Measurements from ENCODE around the gene STAMBP. TPM values are rescaled to one million over a fixed set of nuclear protein-coding genes. Genes with fewer than 3 reads are reported as not detected.

The STAMBP gene
- total RNA-seq, 2 experiments from 2014 or later, result 104 to 111 TPM

GRCh38 chr2:73822276-73822675 lies 6.5 kb upstream of the STAMBP start:
- Mint-ChIP-seq H3K36me3 (ENCODE audit: low read depth) (no peaks in the 10 kb centered on the region), H3K27me3 (peaks cover 3% of the 10 kb centered on the region), H3K4me3 (no peak overlapping the region), H3K27ac (peak overlapping the region; percentile 79), H3K9me3 (ENCODE audit: low read depth) (no peaks in the 10 kb centered on the region), H3K4me1 (peaks cover 34% of the 10 kb centered on the region)
- ChIA-PET POLR2A (interaction anchor here (0.7 kb wide), 1 partner anchor 77 kb away, joined by 3 read pairs; no protein-coding TSS in a partner anchor), CTCF (interaction anchor here (0.7 to 9.5 kb wide), 13 partner anchors 10 to 513 kb away, joined by 3 to 155 read pairs (median 4); partner anchors contain the start of genes BOLA3, MOB1A and TPRKB)
- intact Hi-C loops (cut with DNase I, micrococcal nuclease), result loop anchor here (10.0 kb wide), 5 partner anchors 323 to 573 kb away; partner anchors contain the start of genes ALMS1 (in 1 of the 2), BOLA3 (in 1 of the 2) and MOB1A (in 1 of the 2)
- DNase-seq (peak; percentile 36), ATAC-seq (peak; percentile 55)

GRCh38 chr2:73822991-73823390 lies 5.8 kb upstream of the STAMBP start:
- Mint-ChIP-seq H3K4me1 (peaks cover 41% of the 10 kb centered on the region), H3K27me3 (peaks cover 3% of the 10 kb centered on the region), H3K27ac (peak overlapping the region; percentile 68), H3K9me3 (ENCODE audit: low read depth) (no peaks in the 10 kb centered on the region), H3K36me3 (ENCODE audit: low read depth) (no peaks in the 10 kb centered on the region), H3K4me3 (no peak overlapping the region)
- ChIA-PET POLR2A (no interaction called here), CTCF (interaction anchor here (1.0 to 9.5 kb wide), 17 partner anchors 10 to 512 kb away, joined by 3 to 155 read pairs (median 4); partner anchors contain the start of genes BOLA3, MOB1A and TPRKB)
- intact Hi-C loops (cut with DNase I, micrococcal nuclease), result loop anchor here (10.0 kb wide), 5 partner anchors 322 to 572 kb away; partner anchors contain the start of genes ALMS1 (in 1 of the 2), BOLA3 (in 1 of the 2) and MOB1A (in 1 of the 2)
- no peak for ATAC-seq
- DNase-seq, result no peak

- POLR2A ChIA-PET, result no interaction called here
- Mint-ChIP-seq H3K27ac (peak overlapping the region; percentile 68), H3K4me3 (no peak overlapping the region), H3K4me1 (peaks cover 43% of the 10 kb centered on the region), H3K27me3 (peaks cover 3% of the 10 kb centered on the region), H3K9me3 (ENCODE audit: low read depth) (no peaks in the 10 kb centered on the region), H3K36me3 (ENCODE audit: low read depth) (no peaks in the 10 kb centered on the region)
- intact Hi-C loops (cut with DNase I, micrococcal nuclease), result loop anchor here (10.0 kb wide), 5 partner anchors 321 to 571 kb away; partner anchors contain the start of genes ALMS1 (in 1 of the 2), BOLA3 (in 1 of the 2) and MOB1A (in 1 of the 2)
- no peak for DNase-seq
- ATAC-seq, result no peak
- CTCF ChIA-PET, result interaction anchor here (0.7 to 9.5 kb wide), 46 partner anchors 10 to 764 kb away, joined by 3 to 155 read pairs (median 4); partner anchors contain the start of genes BOLA3, MOB1A, MOGS and TPRKB
Measured at GRCh38 chr2:73823416-73823815, 5.3 kb upstream of the STAMBP start.

GRCh38 chr2:73823916-73824523 lies 4.7 kb upstream of the STAMBP start:
- no peaks in the 10 kb centered on the region for H3K9me3 Mint-ChIP-seq (ENCODE audit: low read depth)
- H3K4me1 Mint-ChIP-seq, result peaks cover 47% of the 10 kb centered on the region
- peaks cover 3% of the 10 kb centered on the region for H3K27me3 Mint-ChIP-seq
- intact Hi-C loops (cut with DNase I, micrococcal nuclease), result loop anchor here (1.0 to 10.0 kb wide), 8 partner anchors 178 to 571 kb away; partner anchors contain the start of genes ALMS1 (in 1 of the 2), BOLA3 (in 1 of the 2) and MOB1A (in 1 of the 2)
- no peak overlapping the region for H3K27ac Mint-ChIP-seq
- H3K36me3 Mint-ChIP-seq (ENCODE audit: low read depth), result no peaks in the 10 kb centered on the region
- no peak overlapping the region for H3K4me3 Mint-ChIP-seq
- DNase-seq (peak; percentile 32), ATAC-seq (no peak)
- ChIA-PET POLR2A (interaction anchor here (0.6 kb wide), 1 partner anchor 625 kb away, joined by 3 read pairs; no protein-coding TSS in a partner anchor), CTCF (interaction anchor here (0.6 to 9.5 kb wide), 57 partner anchors 8 to 837 kb away, joined by 3 to 155 read pairs (median 4); partner anchors contain the start of genes BOLA3, DUSP11, MOB1A and MOGS)

- ChIA-PET CTCF (interaction anchor here (0.6 to 9.5 kb wide), 11 partner anchors 9 to 516 kb away, joined by 3 to 155 read pairs (median 4); partner anchors contain the start of gene BOLA3), POLR2A (no interaction called here)
- peaks cover 56% of the 10 kb centered on the region for H3K4me1 Mint-ChIP-seq
- H3K27ac Mint-ChIP-seq, result no peak overlapping the region
- no peaks in the 10 kb centered on the region for H3K9me3 Mint-ChIP-seq (ENCODE audit: low read depth)
- DNase-seq, result no peak
- H3K4me3 Mint-ChIP-seq, result no peak overlapping the region
- intact Hi-C loops (cut with DNase I, micrococcal nuclease), result loop anchor here (10.0 kb wide), 5 partner anchors 319 to 569 kb away; partner anchors contain the start of genes ALMS1 (in 1 of the 2), BOLA3 (in 1 of the 2) and MOB1A (in 1 of the 2)
- no peak for ATAC-seq
- peaks cover 3% of the 10 kb centered on the region for H3K27me3 Mint-ChIP-seq
- H3K36me3 Mint-ChIP-seq (ENCODE audit: low read depth), result peaks cover 5% of the 10 kb centered on the region
Measured at GRCh38 chr2:73825408-73825807, 3.4 kb upstream of the STAMBP start.

- no peak for DNase-seq
- ATAC-seq, result no peak
- Mint-ChIP-seq H3K36me3 (ENCODE audit: low read depth) (peaks cover 17% of the 10 kb centered on the region), H3K27ac (no peak overlapping the region), H3K9me3 (ENCODE audit: low read depth) (no peaks in the 10 kb centered on the region), H3K27me3 (no peaks in the 10 kb centered on the region), H3K4me3 (peak overlapping the region; percentile 1), H3K4me1 (peaks cover 53% of the 10 kb centered on the region)
- CTCF ChIA-PET, result interaction anchor here (0.5 to 9.5 kb wide), 27 partner anchors 11 to 594 kb away, joined by 3 to 155 read pairs (median 3); partner anchors contain the start of genes BOLA3, C2orf81 and MOB1A
- POLR2A ChIA-PET, result interaction anchor here (0.8 kb wide), 1 partner anchor 320 kb away, joined by 4 read pairs; no protein-coding TSS in a partner anchor
- intact Hi-C loops (cut with DNase I, micrococcal nuclease), result loop anchor here (10.0 kb wide), 5 partner anchors 318 to 568 kb away; partner anchors contain the start of genes ALMS1 (in 1 of the 2), BOLA3 (in 1 of the 2) and MOB1A (in 1 of the 2)
Measured at GRCh38 chr2:73827018-73827417, 1.7 kb upstream of the STAMBP start.

GRCh38 chr2:73827660-73828388 lies 937 bp upstream of the STAMBP start:
- ChIA-PET POLR2A (interaction anchor here (0.6 to 1.0 kb wide), 7 partner anchors 48 to 378 kb away, joined by 3 to 5 read pairs (median 4); partner anchors contain the start of gene MOB1A), CTCF (interaction anchor here (0.7 to 9.5 kb wide), 28 partner anchors 9 to 593 kb away, joined by 3 to 155 read pairs (median 4); partner anchors contain the start of genes BOLA3, C2orf81 and MOB1A)
- Mint-ChIP-seq H3K4me3 (peak overlapping the region; percentile 97), H3K36me3 (ENCODE audit: low read depth) (peaks cover 25% of the 10 kb centered on the region), H3K9me3 (ENCODE audit: low read depth) (no peaks in the 10 kb centered on the region), H3K4me1 (peaks cover 53% of the 10 kb centered on the region), H3K27ac (peak overlapping the region; percentile 98), H3K27me3 (no peaks in the 10 kb centered on the region)
- ATAC-seq (no peak), DNase-seq (no peak)
- intact Hi-C loops (cut with DNase I, micrococcal nuclease), result loop anchor here (1.0 to 10.0 kb wide), 15 partner anchors 48 to 626 kb away; partner anchors contain the start of genes BOLA3 (in 2 of the 2), DGUOK (in 2 of the 2), MOB1A (in 2 of the 2) and TPRKB (in 2 of the 2)

- no peaks in the 10 kb centered on the region for H3K27me3 Mint-ChIP-seq
- no peak for ATAC-seq
- ChIA-PET POLR2A (interaction anchor here (0.6 to 1.0 kb wide), 9 partner anchors 49 to 378 kb away, joined by 3 to 5 read pairs (median 3); partner anchors contain the start of gene MOB1A), CTCF (interaction anchor here (0.6 to 9.5 kb wide), 19 partner anchors 9 to 563 kb away, joined by 3 to 155 read pairs (median 4); partner anchors contain the start of genes BOLA3 and MOB1A)
- H3K4me3 Mint-ChIP-seq, result peak overlapping the region; percentile 97
- no peak for DNase-seq
- intact Hi-C loops (cut with DNase I, micrococcal nuclease), result loop anchor here (1.0 to 10.0 kb wide), 15 partner anchors 48 to 626 kb away; partner anchors contain the start of genes BOLA3 (in 2 of the 2), DGUOK (in 2 of the 2), MOB1A (in 2 of the 2) and TPRKB (in 2 of the 2)
- H3K4me1 Mint-ChIP-seq, result peaks cover 52% of the 10 kb centered on the region
- H3K36me3 Mint-ChIP-seq (ENCODE audit: low read depth), result peaks cover 28% of the 10 kb centered on the region
- H3K9me3 Mint-ChIP-seq (ENCODE audit: low read depth), result no peaks in the 10 kb centered on the region
- peak overlapping the region; percentile 98 for H3K27ac Mint-ChIP-seq
Measured at GRCh38 chr2:73828389-73828817, 358 bp upstream of the STAMBP start.

- CTCF ChIA-PET, result interaction anchor here (0.6 to 0.7 kb wide), 4 partner anchors 63 to 384 kb away, joined by 3 read pairs; no protein-coding TSS in a partner anchor
- POLR2A ChIA-PET, result no interaction called here
- H3K27me3 Mint-ChIP-seq, result no peaks in the 10 kb centered on the region
- H3K9me3 Mint-ChIP-seq (ENCODE audit: low read depth), result no peaks in the 10 kb centered on the region
- H3K4me1 Mint-ChIP-seq, result peaks cover 49% of the 10 kb centered on the region
- peak; percentile 59 for DNase-seq
- intact Hi-C loops (cut with DNase I, micrococcal nuclease), result loop anchor here (1.0 to 5.0 kb wide), 7 partner anchors 28 to 371 kb away; no protein-coding TSS in a partner anchor
- peak overlapping the region; percentile 98 for H3K27ac Mint-ChIP-seq
- ATAC-seq, result peak; percentile 71
- H3K4me3 Mint-ChIP-seq, result peak overlapping the region; percentile 97
- peaks cover 45% of the 10 kb centered on the region for H3K36me3 Mint-ChIP-seq (ENCODE audit: low read depth)
Measured at GRCh38 chr2:73830871-73831401, 2.2 kb downstream of the STAMBP start.

GRCh38 chr2:73832930-73833329 lies 4.2 kb downstream of the STAMBP start:
- no peak overlapping the region for H3K4me3 Mint-ChIP-seq
- H3K27ac Mint-ChIP-seq, result peak overlapping the region; percentile 81
- CTCF ChIA-PET, result interaction anchor here (0.5 to 1.2 kb wide), 5 partner anchors 9 to 559 kb away, joined by 3 to 5 read pairs (median 3); partner anchors contain the start of gene BOLA3

More at GRCh38 chr2:73832930-73833329, 4.2 kb downstream of the STAMBP start:
- Mint-ChIP-seq H3K36me3 (ENCODE audit: low read depth) (peaks cover 56% of the 10 kb centered on the region), H3K4me1 (peaks cover 45% of the 10 kb centered on the region), H3K27me3 (no peaks in the 10 kb centered on the region), H3K9me3 (ENCODE audit: low read depth) (no peaks in the 10 kb centered on the region)
- ATAC-seq (no peak), DNase-seq (no peak)
- intact Hi-C loops (cut with DNase I, micrococcal nuclease), result loop anchor here in 1 of 2 experiments (5.0 kb wide), 1 partner anchor 369 kb away; no protein-coding TSS in a partner anchor
- POLR2A ChIA-PET, result no interaction called here

Measured in activated CD4-positive, alpha-beta T cell treated with anti-CD3 and anti-CD28 coated beads for 36 hours (primary cell).